K562 (cell line): ENCODE measurements around the gene KLHL22. TPM values are rescaled to one million over a fixed set of nuclear protein-coding genes. Genes with fewer than 3 reads are reported as not detected.
A peak's percentile ranks its signal among the peaks of the same experiment; 100 is the strongest.

Experiments
- MTA2 ChIP-seq: fragments of 450-650 bp; IDR thresholded peaks from 2 replicates; pipeline ENCODE4 v1.6.1; 2016; ENCODE audit warnings: low read depth
- NUFIP1 ChIP-seq: fragments of 450-650 bp; IDR thresholded peaks from 2 replicates; pipeline ENCODE4 v1.6.1; 2018; ENCODE audit not compliant: partially characterized antibody
- SNAPC5 ChIP-seq: fragments of 250-450 bp; sonication (Bioruptor Pico); IDR thresholded peaks from 2 replicates; pipeline ENCODE4 v1.8.0; 2021; ENCODE audit warnings: moderate library complexity, mild to moderate bottlenecking, inconsistent platforms
- TEAD2 ChIP-seq: fragments of 450-650 bp; IDR thresholded peaks from 2 replicates; pipeline ENCODE4 v1.6.1; 2016; ENCODE audit warnings: missing genetic modification characterization, control low read depth, missing compliant biosample characterization
- ZNF134 ChIP-seq: fragments of 250-450 bp; sonication (Bioruptor Pico); conservative IDR thresholded peaks from 2 replicates; pipeline ENCODE4 v1.4.0; 2020
- ZNF263 ChIP-seq: sonication (generic); formaldehyde crosslinking; IDR thresholded peaks from 2 replicates; pipeline ENCODE4 v1.8.0; 2022; ENCODE audit warnings: mild to moderate bottlenecking, missing genetic modification reagents, borderline replicate concordance
- ZNF280A ChIP-seq: fragments of 450-650 bp; IDR thresholded peaks from 2 replicates; pipeline ENCODE4 v1.6.1; 2018; ENCODE audit warnings: mild to moderate bottlenecking, low read depth; ENCODE audit not compliant: partially characterized antibody
- ZNF407 ChIP-seq: fragments of 450-650 bp; IDR thresholded peaks from 2 replicates; pipeline ENCODE4 v1.6.1; 2016; ENCODE audit warnings: low read depth
- ZNF449 ChIP-seq: fragments of 250-450 bp; sonication (Bioruptor Pico); IDR thresholded peaks from 2 replicates; pipeline ENCODE4 v1.8.0; 2022; ENCODE audit warnings: moderate library complexity, mild to moderate bottlenecking, inconsistent platforms
- ZNF583 ChIP-seq: fragments of 250-450 bp; sonication (Bioruptor Pico); IDR thresholded peaks from 2 replicates; pipeline ENCODE4 v1.4.0; 2020
- polyA plus RNA-seq, 8 experiments: library from polyadenylated mRNA; depleted of rRNA in 4 of 8; stranded (reverse) in 5 of 8; unstranded in 3 of 8; fragments of >200 nt; fragmentation: Nextera tagmentation in 2 of 8; fragmentation: Illumina TruSeq in 1 of 8; extraction: Ambion mirVana in 2 of 8; extraction: Trizol in 1 of 8; gene quantifications; 2 replicates each; pipeline versions ENCODE4 v1.2.1 to v1.2.3, GENCODE V29; 2011 to 2014; ENCODE audit warnings: inconsistent platforms in 1 of 8, missing spikeins in 1 of 8
- total RNA-seq, 7 experiments: library from RNA; depleted of rRNA in 6 of 7; stranded (reverse); fragments of >200 nt in 6 of 7; fragmentation: Illumina TruSeq in 2 of 7; extraction: Trizol in 2 of 7; gene quantifications; 2 replicates each; pipeline versions ENCODE4 v1.2.1 to v1.2.3, GENCODE V29; 2011 to 2021; ENCODE audit warnings: low replicate concordance in 1 of 7

Gene KLHL22
- total and polyA plus RNA-seq, 9 of the 15 experiments (the other 6 are each of a cell fraction or from before 2014, with no cell fraction given): 1.3 to 25.6 (median 15.2) TPM

GRCh38 chr22:20414059-20414440 lies 81.5 kb downstream of the KLHL22 start (continued):
- no peak for TF ChIP-seq ZNF280A
- TF ChIP-seq ZNF583 (CRISPR knock-in tag): no peak
- TF ChIP-seq ZNF263: 0 out of 2 replicates have a peak, but pooled peaks have one; percentile 22
- TF ChIP-seq ZNF449 (CRISPR knock-in tag): no peak
- TF ChIP-seq MTA2: no peak
- TF ChIP-seq TEAD2: no peak
- no peak; the same call in 1 of the 2 replicates for TF ChIP-seq ZNF407
- TF ChIP-seq NUFIP1: no peak
- no peak for TF ChIP-seq ZNF134
- no peak for TF ChIP-seq SNAPC5 (CRISPR knock-in tag)
